ENCODE data around the gene DIP2C.

GRCh38 chr10:734481-734880 lies 45.0 kb upstream of the DIP2C start:
- TF ChIP-seq, protein P1, sequence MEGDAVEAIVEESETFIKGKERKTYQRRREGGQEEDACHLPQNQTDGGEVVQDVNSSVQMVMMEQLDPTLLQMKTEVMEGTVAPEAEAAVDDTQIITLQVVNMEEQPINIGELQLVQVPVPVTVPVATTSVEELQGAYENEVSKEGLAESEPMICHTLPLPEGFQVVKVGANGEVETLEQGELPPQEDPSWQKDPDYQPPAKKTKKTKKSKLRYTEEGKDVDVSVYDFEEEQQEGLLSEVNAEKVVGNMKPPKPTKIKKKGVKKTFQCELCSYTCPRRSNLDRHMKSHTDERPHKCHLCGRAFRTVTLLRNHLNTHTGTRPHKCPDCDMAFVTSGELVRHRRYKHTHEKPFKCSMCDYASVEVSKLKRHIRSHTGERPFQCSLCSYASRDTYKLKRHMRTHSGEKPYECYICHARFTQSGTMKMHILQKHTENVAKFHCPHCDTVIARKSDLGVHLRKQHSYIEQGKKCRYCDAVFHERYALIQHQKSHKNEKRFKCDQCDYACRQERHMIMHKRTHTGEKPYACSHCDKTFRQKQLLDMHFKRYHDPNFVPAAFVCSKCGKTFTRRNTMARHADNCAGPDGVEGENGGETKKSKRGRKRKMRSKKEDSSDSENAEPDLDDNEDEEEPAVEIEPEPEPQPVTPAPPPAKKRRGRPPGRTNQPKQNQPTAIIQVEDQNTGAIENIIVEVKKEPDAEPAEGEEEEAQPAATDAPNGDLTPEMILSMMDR (conservative IDR thresholded peaks at IDR 0.05): no peak
- no peak for TF ChIP-seq ZFX (IDR thresholded peaks at IDR 0.05)
